ENCODE measurements around the gene VAV3. TPM values are rescaled to one million over a fixed set of nuclear protein-coding genes. Genes with fewer than 3 reads are reported as not detected.

Gene VAV3
- total and polyA plus RNA-seq, 9 of the 15 experiments (the other 6 are each of a cell fraction or from before 2014, with no cell fraction given) = not detected

- TF ChIP-seq DDX20 (tag; IDR thresholded peaks at IDR 0.05; ENCODE audit: low read depth) (no peak), ZNF740 (CRISPR knock-in tag; IDR thresholded peaks at IDR 0.05) (no peak), ZNF740 (tag; IDR thresholded peaks at IDR 0.05) (no peak)
- TF ChIP-seq, protein P1, sequence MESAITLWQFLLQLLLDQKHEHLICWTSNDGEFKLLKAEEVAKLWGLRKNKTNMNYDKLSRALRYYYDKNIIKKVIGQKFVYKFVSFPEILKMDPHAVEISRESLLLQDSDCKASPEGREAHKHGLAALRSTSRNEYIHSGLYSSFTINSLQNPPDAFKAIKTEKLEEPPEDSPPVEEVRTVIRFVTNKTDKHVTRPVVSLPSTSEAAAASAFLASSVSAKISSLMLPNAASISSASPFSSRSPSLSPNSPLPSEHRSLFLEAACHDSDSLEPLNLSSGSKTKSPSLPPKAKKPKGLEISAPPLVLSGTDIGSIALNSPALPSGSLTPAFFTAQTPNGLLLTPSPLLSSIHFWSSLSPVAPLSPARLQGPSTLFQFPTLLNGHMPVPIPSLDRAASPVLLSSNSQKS (CRISPR knock-in tag; IDR thresholded peaks at IDR 0.05) = no peak
Observed at GRCh38 chr1:107829036-107829770, 135.8 kb downstream of the VAV3 start (continued).

GRCh38 chr1:107824946-107825345 lies 140.0 kb downstream of the VAV3 start:
- Histone ChIP-seq H3K4me1 (replicated peaks in 1 of 2; ENCODE audit: control insufficient read depth in 2 of 2, insufficient read depth in 2 of 2, low read length in 2 of 2) (no peaks in the 10 kb centered on the region), H2AFZ (ENCODE audit: low read depth, low read length) (no peak overlapping the region), H4K20me1 (replicated peaks; ENCODE audit: control insufficient read depth, insufficient read depth, low read length) (no peaks in the 10 kb centered on the region), H3K36me3 (ENCODE audit: control insufficient read depth, insufficient read depth, low read length) (no peaks in the 10 kb centered on the region), H3K9me3 (replicated peaks; ENCODE audit: control insufficient read depth, insufficient read depth, low read depth, low read length) (no peaks in the 10 kb centered on the region), H3K4me2 (ENCODE audit: insufficient read depth, low read length) (no peak overlapping the region), H3K27me3 (ENCODE audit: control insufficient read depth in 2 of 2, insufficient read depth in 2 of 2, low read length in 2 of 2) (no peaks in the 10 kb centered on the region), H3K79me2 (ENCODE audit: control insufficient read depth, insufficient read depth, low read length) (no peaks in the 10 kb centered on the region), H3K4me3 (no peak overlapping the region), H3K27ac (ENCODE audit: extremely low read depth, low read depth, low read length) (no peak overlapping the region), H3K9me1 (ENCODE audit: control insufficient read depth, insufficient read depth, low read length) (no peaks in the 10 kb centered on the region), H3K9ac (ENCODE audit: insufficient read depth in 1 of 2, low read depth in 2 of 2, low read length in 2 of 2) (no peak overlapping the region)
- CTCF ChIA-PET (ENCODE audit: low intra/inter-chr PET ratio) = no interaction called here
- WGBS (ENCODE audit: insufficient coverage, low coverage, missing lambda C conversion rate) = 0% methylated on average over 2 of the region's 2 CpGs
- ATAC-seq (no peak), FAIRE-seq (no peak), DNase-seq (ENCODE audit: extremely low read depth in 1 of 4, low spot score in 3 of 4) (no peak)
- TF ChIP-seq, protein P2, sequence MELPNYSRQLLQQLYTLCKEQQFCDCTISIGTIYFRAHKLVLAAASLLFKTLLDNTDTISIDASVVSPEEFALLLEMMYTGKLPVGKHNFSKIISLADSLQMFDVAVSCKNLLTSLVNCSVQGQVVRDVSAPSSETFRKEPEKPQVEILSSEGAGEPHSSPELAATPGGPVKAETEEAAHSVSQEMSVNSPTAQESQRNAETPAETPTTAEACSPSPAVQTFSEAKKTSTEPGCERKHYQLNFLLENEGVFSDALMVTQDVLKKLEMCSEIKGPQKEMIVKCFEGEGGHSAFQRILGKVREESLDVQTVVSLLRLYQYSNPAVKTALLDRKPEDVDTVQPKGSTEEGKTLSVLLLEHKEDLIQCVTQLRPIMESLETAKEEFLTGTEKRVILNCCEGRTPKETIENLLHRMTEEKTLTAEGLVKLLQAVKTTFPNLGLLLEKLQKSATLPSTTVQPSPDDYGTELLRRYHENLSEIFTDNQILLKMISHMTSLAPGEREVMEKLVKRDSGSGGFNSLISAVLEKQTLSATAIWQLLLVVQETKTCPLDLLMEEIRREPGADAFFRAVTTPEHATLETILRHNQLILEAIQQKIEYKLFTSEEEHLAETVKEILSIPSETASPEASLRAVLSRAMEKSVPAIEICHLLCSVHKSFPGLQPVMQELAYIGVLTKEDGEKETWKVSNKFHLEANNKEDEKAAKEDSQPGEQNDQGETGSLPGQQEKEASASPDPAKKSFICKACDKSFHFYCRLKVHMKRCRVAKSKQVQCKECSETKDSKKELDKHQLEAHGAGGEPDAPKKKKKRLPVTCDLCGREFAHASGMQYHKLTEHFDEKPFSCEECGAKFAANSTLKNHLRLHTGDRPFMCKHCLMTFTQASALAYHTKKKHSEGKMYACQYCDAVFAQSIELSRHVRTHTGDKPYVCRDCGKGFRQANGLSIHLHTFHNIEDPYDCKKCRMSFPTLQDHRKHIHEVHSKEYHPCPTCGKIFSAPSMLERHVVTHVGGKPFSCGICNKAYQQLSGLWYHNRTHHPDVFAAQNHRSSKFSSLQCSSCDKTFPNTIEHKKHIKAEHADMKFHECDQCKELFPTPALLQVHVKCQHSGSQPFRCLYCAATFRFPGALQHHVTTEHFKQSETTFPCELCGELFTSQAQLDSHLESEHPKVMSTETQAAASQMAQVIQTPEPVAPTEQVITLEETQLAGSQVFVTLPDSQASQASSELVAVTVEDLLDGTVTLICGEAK (IDR thresholded peaks at IDR 0.05) = peak; percentile 89
- TF ChIP-seq, protein P2 (CRISPR knock-in tag; IDR thresholded peaks at IDR 0.05) = no peak
- TF ChIP-seq CBFA2T3 (IDR thresholded peaks at IDR 0.05) = 0 out of 2 replicates have a peak, but pooled peaks have one; percentile 8
- no peak for TF ChIP-seq SRSF3 (IDR thresholded peaks at IDR 0.05; ENCODE audit: insufficient read depth, low read length)
- in situ Hi-C loops (cut with MboI) = no loop called here
- POLR2A ChIA-PET = no interaction called here
- intact Hi-C loops (cut with micrococcal nuclease) = no loop called here
- BruUV-seq (replicated peaks) = no TSS peak
